ENCODE results near the gene GLI3.

GLI3 gene

DNA sequence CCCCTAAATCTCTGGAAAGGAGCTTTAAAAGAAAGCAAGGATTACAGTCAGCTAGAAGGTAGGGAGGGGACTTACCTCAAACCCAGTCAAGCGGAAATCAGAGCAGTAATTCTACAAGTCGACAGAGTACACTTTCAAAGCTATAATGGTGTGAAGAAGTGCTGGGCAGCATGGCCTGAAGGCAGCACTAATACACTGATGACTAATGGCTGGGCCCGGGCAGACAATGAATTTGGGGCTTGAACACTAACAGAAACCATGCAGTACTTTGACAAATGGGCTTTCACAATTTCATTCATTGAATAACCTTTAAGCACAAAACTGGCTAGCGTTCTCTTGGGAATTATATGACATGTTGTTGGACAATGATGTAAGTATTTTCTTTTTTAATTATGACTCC is 4.7 kb downstream of the GLI3 start (continued):
- TF ChIP-seq ZNF112 (tag by site-specific recombination; IDR thresholded peaks at IDR 0.05): no peak
- TF ChIP-seq, protein P1, sequence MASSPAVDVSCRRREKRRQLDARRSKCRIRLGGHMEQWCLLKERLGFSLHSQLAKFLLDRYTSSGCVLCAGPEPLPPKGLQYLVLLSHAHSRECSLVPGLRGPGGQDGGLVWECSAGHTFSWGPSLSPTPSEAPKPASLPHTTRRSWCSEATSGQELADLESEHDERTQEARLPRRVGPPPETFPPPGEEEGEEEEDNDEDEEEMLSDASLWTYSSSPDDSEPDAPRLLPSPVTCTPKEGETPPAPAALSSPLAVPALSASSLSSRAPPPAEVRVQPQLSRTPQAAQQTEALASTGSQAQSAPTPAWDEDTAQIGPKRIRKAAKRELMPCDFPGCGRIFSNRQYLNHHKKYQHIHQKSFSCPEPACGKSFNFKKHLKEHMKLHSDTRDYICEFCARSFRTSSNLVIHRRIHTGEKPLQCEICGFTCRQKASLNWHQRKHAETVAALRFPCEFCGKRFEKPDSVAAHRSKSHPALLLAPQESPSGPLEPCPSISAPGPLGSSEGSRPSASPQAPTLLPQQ (tag by site-specific recombination; IDR thresholded peaks at IDR 0.05): peak; percentile 77
- no peak for TF ChIP-seq ZNF664 (tag by site-specific recombination; IDR thresholded peaks at IDR 0.05)
- TF ChIP-seq ZNF623 (tag by site-specific recombination; IDR thresholded peaks at IDR 0.05): no peak
- TF ChIP-seq ZNF140 (tag by site-specific recombination; IDR thresholded peaks at IDR 0.05): no peak
- peak; percentile 77 for TF ChIP-seq TRIM28 (IDR thresholded peaks at IDR 0.05; ENCODE audit: borderline replicate concordance, low read length)
- TF ChIP-seq, protein P2, sequence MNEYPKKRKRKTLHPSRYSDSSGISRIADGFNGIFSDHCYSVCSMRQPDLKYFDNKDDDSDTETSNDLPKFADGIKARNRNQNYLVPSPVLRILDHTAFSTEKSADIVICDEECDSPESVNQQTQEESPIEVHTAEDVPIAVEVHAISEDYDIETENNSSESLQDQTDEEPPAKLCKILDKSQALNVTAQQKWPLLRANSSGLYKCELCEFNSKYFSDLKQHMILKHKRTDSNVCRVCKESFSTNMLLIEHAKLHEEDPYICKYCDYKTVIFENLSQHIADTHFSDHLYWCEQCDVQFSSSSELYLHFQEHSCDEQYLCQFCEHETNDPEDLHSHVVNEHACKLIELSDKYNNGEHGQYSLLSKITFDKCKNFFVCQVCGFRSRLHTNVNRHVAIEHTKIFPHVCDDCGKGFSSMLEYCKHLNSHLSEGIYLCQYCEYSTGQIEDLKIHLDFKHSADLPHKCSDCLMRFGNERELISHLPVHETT (tag by site-specific recombination; IDR thresholded peaks at IDR 0.05): peak; percentile 73
- no peak for TF ChIP-seq ZNF791 (tag by site-specific recombination; IDR thresholded peaks at IDR 0.05)
- no peak for TF ChIP-seq ZFHX2 (tag by site-specific recombination; conservative IDR thresholded peaks at IDR 0.05)
- no peak for TF ChIP-seq ZNF404 (tag by site-specific recombination; IDR thresholded peaks at IDR 0.05)
- no peak for TF ChIP-seq ZNF670 (tag by site-specific recombination; IDR thresholded peaks at IDR 0.05; ENCODE audit: low read depth)
- no peak for TF ChIP-seq ZBTB48 (tag by site-specific recombination; IDR thresholded peaks at IDR 0.05)
- no peak for TF ChIP-seq MEIS1 (CRISPR knock-in tag; IDR thresholded peaks at IDR 0.05; ENCODE audit: borderline replicate concordance)
- TF ChIP-seq, protein P3, sequence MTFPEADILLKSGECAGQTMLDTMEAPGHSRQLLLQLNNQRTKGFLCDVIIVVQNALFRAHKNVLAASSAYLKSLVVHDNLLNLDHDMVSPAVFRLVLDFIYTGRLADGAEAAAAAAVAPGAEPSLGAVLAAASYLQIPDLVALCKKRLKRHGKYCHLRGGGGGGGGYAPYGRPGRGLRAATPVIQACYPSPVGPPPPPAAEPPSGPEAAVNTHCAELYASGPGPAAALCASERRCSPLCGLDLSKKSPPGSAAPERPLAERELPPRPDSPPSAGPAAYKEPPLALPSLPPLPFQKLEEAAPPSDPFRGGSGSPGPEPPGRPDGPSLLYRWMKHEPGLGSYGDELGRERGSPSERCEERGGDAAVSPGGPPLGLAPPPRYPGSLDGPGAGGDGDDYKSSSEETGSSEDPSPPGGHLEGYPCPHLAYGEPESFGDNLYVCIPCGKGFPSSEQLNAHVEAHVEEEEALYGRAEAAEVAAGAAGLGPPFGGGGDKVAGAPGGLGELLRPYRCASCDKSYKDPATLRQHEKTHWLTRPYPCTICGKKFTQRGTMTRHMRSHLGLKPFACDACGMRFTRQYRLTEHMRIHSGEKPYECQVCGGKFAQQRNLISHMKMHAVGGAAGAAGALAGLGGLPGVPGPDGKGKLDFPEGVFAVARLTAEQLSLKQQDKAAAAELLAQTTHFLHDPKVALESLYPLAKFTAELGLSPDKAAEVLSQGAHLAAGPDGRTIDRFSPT (tag by site-specific recombination; IDR thresholded peaks at IDR 0.05): peak; percentile 51; the same call in 1 of the 2 replicates
- no peak for TF ChIP-seq ZNF580 (tag by site-specific recombination; IDR thresholded peaks at IDR 0.05)
- TF ChIP-seq ZNF202 (tag by site-specific recombination; IDR thresholded peaks at IDR 0.05; ENCODE audit: borderline replicate concordance): no peak
- TF ChIP-seq ZNF529 (tag by site-specific recombination; IDR thresholded peaks at IDR 0.05; ENCODE audit: insufficient replicate concordance): no peak
- no peak for TF ChIP-seq ZNF302 (tag by site-specific recombination; IDR thresholded peaks at IDR 0.05; ENCODE audit: low read depth)
- TF ChIP-seq ZNF169 (tag by site-specific recombination; IDR thresholded peaks at IDR 0.05): no peak
- no peak for TF ChIP-seq ZNF548 (tag by site-specific recombination; IDR thresholded peaks at IDR 0.05)
- TF ChIP-seq ZBTB10 (tag by site-specific recombination; IDR thresholded peaks at IDR 0.05): no peak
- no peak for TF ChIP-seq ZNF37A (tag by site-specific recombination; IDR thresholded peaks at IDR 0.05)
- TF ChIP-seq ZNF433 (tag by site-specific recombination; IDR thresholded peaks at IDR 0.05; ENCODE audit: low read depth): no peak
- TF ChIP-seq ZNF266 (tag by site-specific recombination; IDR thresholded peaks at IDR 0.05; ENCODE audit: low read depth): no peak
- TF ChIP-seq ZSCAN16 (tag by site-specific recombination; IDR thresholded peaks at IDR 0.05): no peak
- no peak for TF ChIP-seq ZNF350 (tag by site-specific recombination; IDR thresholded peaks at IDR 0.05)
- TF ChIP-seq HOXA7 (CRISPR knock-in tag; IDR thresholded peaks at IDR 0.05; ENCODE audit: borderline replicate concordance): no peak
- no peak for TF ChIP-seq GLIS2 (tag by site-specific recombination; IDR thresholded peaks at IDR 0.05)
- no peak for TF ChIP-seq KLF7 (tag by site-specific recombination; IDR thresholded peaks at IDR 0.05; ENCODE audit: borderline replicate concordance)
- TF ChIP-seq, protein P4, sequence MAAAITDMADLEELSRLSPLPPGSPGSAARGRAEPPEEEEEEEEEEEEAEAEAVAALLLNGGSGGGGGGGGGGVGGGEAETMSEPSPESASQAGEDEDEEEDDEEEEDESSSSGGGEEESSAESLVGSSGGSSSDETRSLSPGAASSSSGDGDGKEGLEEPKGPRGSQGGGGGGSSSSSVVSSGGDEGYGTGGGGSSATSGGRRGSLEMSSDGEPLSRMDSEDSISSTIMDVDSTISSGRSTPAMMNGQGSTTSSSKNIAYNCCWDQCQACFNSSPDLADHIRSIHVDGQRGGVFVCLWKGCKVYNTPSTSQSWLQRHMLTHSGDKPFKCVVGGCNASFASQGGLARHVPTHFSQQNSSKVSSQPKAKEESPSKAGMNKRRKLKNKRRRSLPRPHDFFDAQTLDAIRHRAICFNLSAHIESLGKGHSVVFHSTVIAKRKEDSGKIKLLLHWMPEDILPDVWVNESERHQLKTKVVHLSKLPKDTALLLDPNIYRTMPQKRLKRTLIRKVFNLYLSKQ (tag by site-specific recombination; IDR thresholded peaks at IDR 0.05; ENCODE audit: borderline replicate concordance): no peak
- TF ChIP-seq ZNF239 (tag by site-specific recombination; IDR thresholded peaks at IDR 0.05): no peak
- no peak for TF ChIP-seq ZNF138 (tag by site-specific recombination; IDR thresholded peaks at IDR 0.05; ENCODE audit: borderline replicate concordance)
- no peak for TF ChIP-seq ZFP41 (tag by site-specific recombination; IDR thresholded peaks at IDR 0.05; ENCODE audit: borderline replicate concordance)
- TF ChIP-seq ZNF174 (tag by site-specific recombination; IDR thresholded peaks at IDR 0.05): no peak
